Smooth muscle cell (in vitro differentiated cells): ENCODE results near the gene KIN. TPM values are rescaled to one million over a fixed set of nuclear protein-coding genes. Genes with fewer than 3 reads are reported as not detected.

ENCODE experiments used
- DNase-seq: peaks from one replicate; lab custom pipeline; 2025; ENCODE audit not compliant: unreplicated experiment; lab: John Stamatoyannopoulos, UW
- H2AFZ ChIP-seq: fragments of 200-600 bp; sonication (generic); 2 replicates; pipeline ENCODE4 v1.6.0; 2016; ENCODE audit warnings: antibody characterized with exemption, low read depth, mild to moderate bottlenecking
- H3F3A ChIP-seq: fragments of 200-600 bp; sonication (generic); 2 replicates; pipeline ENCODE4 v1.6.0; 2017; ENCODE audit warnings: antibody characterized with exemption, low read depth
- H3K27ac ChIP-seq: fragments of 200-600 bp; sonication (generic); 2 replicates; pipeline ENCODE4 v1.5.1; 2016; ENCODE audit warnings: low read depth, mild to moderate bottlenecking
- H3K27me3 ChIP-seq: fragments of 200-600 bp; sonication (generic); 2 replicates; pipeline ENCODE4 v1.6.1; 2016; ENCODE audit warnings: low read depth, mild to moderate bottlenecking
- H3K36me3 ChIP-seq: fragments of 200-600 bp; sonication (generic); 2 replicates; pipeline ENCODE4 v1.5.1; 2016; ENCODE audit warnings: low read depth
- H3K4me1 ChIP-seq: fragments of 200-600 bp; sonication (generic); 2 replicates; pipeline ENCODE4 v1.5.1; 2016; ENCODE audit warnings: low read depth
- H3K4me2 ChIP-seq: fragments of 200-600 bp; sonication (generic); 2 replicates; pipeline ENCODE4 v1.6.0; 2016; ENCODE audit warnings: mild to moderate bottlenecking
- H3K4me3 ChIP-seq: fragments of 200-600 bp; sonication (generic); 2 replicates; pipeline ENCODE4 v1.5.1; 2016; ENCODE audit warnings: mild to moderate bottlenecking
- H3K79me2 ChIP-seq: fragments of 200-600 bp; sonication (generic); 2 replicates; pipeline ENCODE4 v1.6.0; 2016; ENCODE audit warnings: low read depth, mild to moderate bottlenecking
- H3K9ac ChIP-seq: fragments of 200-600 bp; sonication (generic); 2 replicates; pipeline ENCODE4 v1.6.0; 2016; ENCODE audit warnings: low read depth
- H3K9me3 ChIP-seq: fragments of 200-600 bp; sonication (generic); replicated peaks from 2 replicates; pipeline ENCODE4 v1.5.1; 2016; ENCODE audit warnings: low read depth
- H4K20me1 ChIP-seq: fragments of 200-600 bp; sonication (generic); 2 replicates; pipeline ENCODE4 v1.6.0; 2016; ENCODE audit warnings: low read depth
- WGBS: methylation state at CpG from one replicate; pipeline ENCODE4 v1.1.7; 2016; ENCODE audit warnings: low lambda C conversion rate; 5-methylcytosine and 5-hydroxymethylcytosine counted together
- polyA plus RNA-seq: library from polyadenylated mRNA; unstranded; fragments of >200 nt; fragmentation: Nextera tagmentation; extraction: Ambion mirVana; gene quantifications from 2 replicates; pipeline ENCODE4 v1.2.1, GENCODE V29; 2016
- total RNA-seq: library from RNA; depleted of rRNA; stranded (reverse); fragments of >200 nt; gene quantifications from 2 replicates; pipeline ENCODE4 v1.2.3, GENCODE V29; 2014
- TF ChIP-seq, protein P1 (sequence below): fragments of 200-600 bp; sonication (generic); IDR thresholded peaks from 2 replicates; pipeline ENCODE4 v1.5.1; 2017; ENCODE audit warnings: borderline replicate concordance, mild to moderate bottlenecking, antibody characterized with exemption; ENCODE audit not compliant: insufficient read depth, poor library complexity, severe bottlenecking

Gene KIN
- total and polyA plus RNA-seq, 2 experiments from 2014 or later = 11.5 to 27.9 TPM

DNA sequence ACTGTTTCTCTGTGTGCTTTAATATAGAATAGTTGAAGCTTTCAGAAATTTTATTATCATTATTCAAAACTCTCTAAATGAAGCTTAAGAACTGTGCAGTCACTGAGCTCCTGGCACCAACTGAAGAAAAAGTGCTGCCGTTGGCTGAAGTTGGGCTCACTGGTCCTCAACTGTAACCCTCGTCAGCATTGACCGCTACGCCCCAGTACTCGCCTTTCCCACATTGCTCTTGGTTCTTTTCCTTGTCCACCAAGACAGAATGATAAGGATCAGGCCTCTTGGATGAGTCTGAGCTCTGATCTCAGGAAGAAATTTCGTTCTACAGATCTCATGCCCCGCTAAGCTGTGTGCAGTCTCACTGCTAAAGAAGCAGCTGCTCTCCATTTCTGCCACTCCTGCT is 22.6 kb upstream of the KIN start:
- Histone ChIP-seq H3K4me3 (no peak overlapping the region), H3K9me3 (no peaks in the 10 kb centered on the region), H3K4me2 (no peak overlapping the region), H4K20me1 (peaks cover 6% of the 10 kb centered on the region), H3K4me1 (no peaks in the 10 kb centered on the region), H3K27me3 (no peaks in the 10 kb centered on the region), H3F3A (peaks cover 12% of the 10 kb centered on the region), H3K27ac (no peak overlapping the region), H3K36me3 (peaks cover 16% of the 10 kb centered on the region), H2AFZ (no peak overlapping the region), H3K79me2 (no peaks in the 10 kb centered on the region), H3K9ac (no peak overlapping the region)
- 82% methylated on average over 7 of the region's 7 CpGs for WGBS
- no peak for DNase-seq
- TF ChIP-seq, protein P1, sequence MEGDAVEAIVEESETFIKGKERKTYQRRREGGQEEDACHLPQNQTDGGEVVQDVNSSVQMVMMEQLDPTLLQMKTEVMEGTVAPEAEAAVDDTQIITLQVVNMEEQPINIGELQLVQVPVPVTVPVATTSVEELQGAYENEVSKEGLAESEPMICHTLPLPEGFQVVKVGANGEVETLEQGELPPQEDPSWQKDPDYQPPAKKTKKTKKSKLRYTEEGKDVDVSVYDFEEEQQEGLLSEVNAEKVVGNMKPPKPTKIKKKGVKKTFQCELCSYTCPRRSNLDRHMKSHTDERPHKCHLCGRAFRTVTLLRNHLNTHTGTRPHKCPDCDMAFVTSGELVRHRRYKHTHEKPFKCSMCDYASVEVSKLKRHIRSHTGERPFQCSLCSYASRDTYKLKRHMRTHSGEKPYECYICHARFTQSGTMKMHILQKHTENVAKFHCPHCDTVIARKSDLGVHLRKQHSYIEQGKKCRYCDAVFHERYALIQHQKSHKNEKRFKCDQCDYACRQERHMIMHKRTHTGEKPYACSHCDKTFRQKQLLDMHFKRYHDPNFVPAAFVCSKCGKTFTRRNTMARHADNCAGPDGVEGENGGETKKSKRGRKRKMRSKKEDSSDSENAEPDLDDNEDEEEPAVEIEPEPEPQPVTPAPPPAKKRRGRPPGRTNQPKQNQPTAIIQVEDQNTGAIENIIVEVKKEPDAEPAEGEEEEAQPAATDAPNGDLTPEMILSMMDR = no peak

DNA sequence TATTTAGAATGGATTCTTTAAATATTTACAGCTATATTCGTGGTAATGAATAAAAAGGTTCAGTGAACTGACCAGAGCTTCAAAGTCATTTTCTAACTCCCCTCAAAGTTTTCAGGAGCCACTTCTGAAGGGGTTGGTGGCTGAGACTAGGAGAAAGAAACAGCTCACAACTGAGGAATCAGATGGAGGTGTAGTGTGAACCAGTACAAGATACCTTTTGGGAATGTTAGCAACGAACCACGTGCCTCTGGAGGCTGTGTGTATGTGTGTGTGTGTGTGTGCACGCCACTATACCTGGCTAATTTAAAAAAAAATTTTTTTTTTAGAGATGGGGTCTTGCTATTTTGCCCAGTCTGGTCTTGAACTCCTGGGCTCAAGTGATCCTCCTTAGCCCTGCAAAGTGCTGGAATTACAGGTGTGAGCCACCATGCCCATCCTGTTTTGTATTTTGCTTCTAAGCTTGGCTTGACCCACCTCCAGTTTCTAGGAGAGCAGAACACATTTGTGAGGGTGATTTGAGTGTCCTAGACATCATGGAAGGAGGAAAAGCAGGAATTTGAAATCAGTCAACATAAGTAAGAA is 21.0 kb upstream of the KIN start:
- no peak for DNase-seq
- Histone ChIP-seq H3F3A (peaks cover 12% of the 10 kb centered on the region), H3K27ac (no peak overlapping the region), H3K36me3 (peaks cover 27% of the 10 kb centered on the region), H3K79me2 (no peaks in the 10 kb centered on the region), H3K4me3 (no peak overlapping the region), H4K20me1 (peaks cover 13% of the 10 kb centered on the region), H3K27me3 (no peaks in the 10 kb centered on the region), H3K4me2 (no peak overlapping the region), H3K4me1 (no peaks in the 10 kb centered on the region), H3K9me3 (no peaks in the 10 kb centered on the region), H2AFZ (no peak overlapping the region), H3K9ac (no peak overlapping the region)
- WGBS = 74% methylated on average over 4 of the region's 4 CpGs
- TF ChIP-seq, protein P1 = no peak

DNA sequence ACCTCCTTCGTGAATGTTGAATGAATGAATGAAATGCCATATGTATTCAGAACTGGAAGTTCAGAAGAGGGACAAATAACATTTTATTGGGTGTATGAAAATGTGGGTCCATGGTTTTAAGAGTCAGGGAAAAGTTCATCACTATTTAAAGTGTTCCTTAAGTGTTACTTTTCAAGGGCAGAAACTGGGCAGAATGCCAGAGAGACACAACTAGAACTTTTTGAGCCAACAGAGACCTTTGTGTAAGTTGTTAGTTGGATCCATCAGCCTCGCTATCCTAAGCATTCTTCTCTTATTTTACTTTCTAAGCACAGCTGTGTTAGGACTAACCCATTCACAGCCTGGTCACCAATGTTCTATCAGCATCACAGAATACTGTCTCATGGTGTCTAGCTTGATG is 16.9 kb upstream of the KIN start:
- no peak overlapping the region for H3K9ac ChIP-seq
- WGBS = 49% methylated on average over 2 of the region's 2 CpGs
- no peak overlapping the region for H3K4me2 ChIP-seq
- H3F3A ChIP-seq = peaks cover 12% of the 10 kb centered on the region
- H3K4me1 ChIP-seq = no peaks in the 10 kb centered on the region
- H3K79me2 ChIP-seq = peaks cover 10% of the 10 kb centered on the region
- no peak overlapping the region for H3K4me3 ChIP-seq
- H2AFZ ChIP-seq = no peak overlapping the region
- H3K27me3 ChIP-seq = no peaks in the 10 kb centered on the region
- H3K27ac ChIP-seq = no peak overlapping the region
- peaks cover 45% of the 10 kb centered on the region for H3K36me3 ChIP-seq
- peaks cover 18% of the 10 kb centered on the region for H4K20me1 ChIP-seq
- DNase-seq = no peak
- TF ChIP-seq, protein P1 = no peak
- H3K9me3 ChIP-seq = no peaks in the 10 kb centered on the region

DNA sequence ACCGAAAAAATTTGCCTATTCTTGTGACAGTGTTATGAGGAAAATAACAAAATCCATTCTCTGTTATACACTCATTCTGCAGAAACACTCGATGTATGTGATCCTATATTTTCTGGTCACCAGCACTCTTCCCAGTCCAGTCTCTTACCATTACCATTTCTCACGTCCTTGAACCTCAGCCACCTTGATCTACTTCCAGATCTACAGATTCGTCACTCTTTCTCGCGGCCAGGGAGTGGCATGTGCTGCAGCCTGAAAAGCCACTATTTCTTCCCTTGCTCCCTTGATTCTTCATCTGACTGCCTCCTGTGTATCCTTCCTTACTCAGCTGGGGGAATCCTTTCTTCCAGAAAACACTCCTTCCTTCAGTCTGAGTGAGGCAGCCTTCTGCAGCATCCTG is 16.4 kb upstream of the KIN start:
- Histone ChIP-seq H3K9ac (no peak overlapping the region), H3K4me3 (no peak overlapping the region), H3K36me3 (peaks cover 50% of the 10 kb centered on the region), H3K27ac (no peak overlapping the region), H3K4me2 (no peak overlapping the region), H3F3A (peaks cover 12% of the 10 kb centered on the region), H3K79me2 (peaks cover 16% of the 10 kb centered on the region), H3K9me3 (no peaks in the 10 kb centered on the region), H2AFZ (no peak overlapping the region), H4K20me1 (peaks cover 18% of the 10 kb centered on the region), H3K27me3 (no peaks in the 10 kb centered on the region), H3K4me1 (no peaks in the 10 kb centered on the region)
- no peak for DNase-seq
- TF ChIP-seq, protein P1 = no peak
- 96% methylated on average over 6 of the region's 6 CpGs for WGBS
